Stimulated activated CD8-positive, alpha-beta memory T cell treated with anti-CD3 and anti-CD28 coated beads, Interleukin-4, amount 100 ng/mL, for 24 hours (primary cell): ENCODE results near the gene TMEM147.
"Not testable (repeated sequence)": the region's sequence is repeated elsewhere in the genome, so short reads cannot be mapped to it uniquely, and the experiment has no call there.

ENCODE experiments used
- DNase-seq: peaks from one replicate; pipeline ENCODE4 v3.0.0-alpha.2; 2020; ENCODE audit warnings: low read depth

The TMEM147 gene

GRCh38 chr19:35563207-35563829 is 17.9 kb downstream of the TMEM147 start, which contains the start of gene ATP4A:
TSS of gene ATP4A (minus strand) at chr19:35563658. CDS start at chr19:35563629, 29 bp downstream.
- DNase-seq: no peak

GRCh38 chr19:35565016-35565856 is 19.8 kb downstream of the TMEM147 start:
- DNase-seq: no peak

- no peak for DNase-seq
Measured at GRCh38 chr19:35566738-35567137, 21.3 kb downstream of the TMEM147 start.

- no peak for DNase-seq
Measured at GRCh38 chr19:35569281-35569781, 23.9 kb downstream of the TMEM147 start.

- no peak for DNase-seq
Measured at GRCh38 chr19:35571406-35571965, 26.1 kb downstream of the TMEM147 start.

GRCh38 chr19:35577918-35578317 is 32.5 kb downstream of the TMEM147 start:
- no peak for DNase-seq

GRCh38 chr19:35578707-35579106 is 33.3 kb downstream of the TMEM147 start:
- no peak for DNase-seq

GRCh38 chr19:35582760-35583159 is 37.3 kb downstream of the TMEM147 start:
- no peak for DNase-seq

- DNase-seq: no peak
Measured at GRCh38 chr19:35585848-35586247, 40.4 kb downstream of the TMEM147 start, which contains the start of gene PMIS2. TSS of gene PMIS2 (plus strand) at chr19:35586173. CDS start at chr19:35586260, 87 bp downstream.

- DNase-seq: no peak
Measured at GRCh38 chr19:35587321-35587720, 41.9 kb downstream of the TMEM147 start.

- DNase-seq: no peak
Measured at GRCh38 chr19:35590875-35591274, 45.4 kb downstream of the TMEM147 start.

- no peak for DNase-seq
Measured at GRCh38 chr19:35592226-35592625, 46.8 kb downstream of the TMEM147 start.

GRCh38 chr19:35595026-35595425 is 49.6 kb downstream of the TMEM147 start:
- DNase-seq: not testable (repeated sequence)

- DNase-seq: no peak
Measured at GRCh38 chr19:35595928-35596327, 50.5 kb downstream of the TMEM147 start.

- no peak for DNase-seq
Measured at GRCh38 chr19:35596366-35596999, 51.1 kb downstream of the TMEM147 start.
